ENCODE data around the gene SMIM36. TPM values are rescaled to one million over a fixed set of nuclear protein-coding genes. Genes with fewer than 3 reads are reported as not detected.
"Not testable (repeated sequence)": the region's sequence is repeated elsewhere in the genome, so short reads cannot be mapped to it uniquely, and the experiment has no call there.

SMIM36 gene
- total RNA-seq, 1 donor from 2014 or later: not detected

DNA sequence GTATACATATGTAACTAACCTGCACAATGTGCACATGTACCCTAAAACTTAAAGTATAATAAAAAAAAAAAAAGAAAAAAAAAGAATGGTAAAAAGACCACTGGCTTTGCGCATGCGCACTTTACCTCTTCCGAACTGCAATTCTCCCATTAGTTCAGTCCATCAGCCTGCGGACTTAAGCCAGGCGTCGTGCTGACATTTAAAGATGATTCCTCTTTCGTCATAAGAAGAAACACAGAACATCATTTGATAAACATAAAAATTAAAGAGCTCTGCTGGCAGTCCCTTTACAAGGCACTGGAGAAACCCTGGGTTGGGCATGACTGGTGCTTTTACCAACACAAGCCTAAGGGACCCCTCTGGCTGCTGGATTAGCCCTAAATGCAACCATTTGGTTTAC is 3.6 kb downstream of the SMIM36 start:
- not testable (repeated sequence) for DNase-seq (ENCODE audit: low read depth)

DNA sequence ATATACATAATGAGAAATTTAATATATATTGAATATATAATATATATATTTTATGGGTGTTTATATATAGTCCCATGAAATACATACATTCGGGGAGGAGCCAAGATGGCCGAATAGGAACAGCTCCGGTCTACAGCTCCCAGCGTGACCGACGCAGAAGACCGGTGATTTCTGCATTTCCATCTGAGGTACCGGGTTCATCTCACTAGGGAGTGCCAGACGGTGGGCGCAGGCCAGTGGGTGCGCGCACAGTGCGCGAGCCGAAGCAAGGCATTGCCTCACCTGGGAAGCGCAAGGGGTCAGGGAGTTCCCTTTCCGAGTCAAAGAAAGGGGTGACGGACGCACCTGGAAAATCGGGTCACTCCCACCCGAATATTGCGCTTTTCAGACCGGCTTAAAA is 9.6 kb downstream of the SMIM36 start:
- not testable (repeated sequence) for DNase-seq (ENCODE audit: low read depth)

DNA sequence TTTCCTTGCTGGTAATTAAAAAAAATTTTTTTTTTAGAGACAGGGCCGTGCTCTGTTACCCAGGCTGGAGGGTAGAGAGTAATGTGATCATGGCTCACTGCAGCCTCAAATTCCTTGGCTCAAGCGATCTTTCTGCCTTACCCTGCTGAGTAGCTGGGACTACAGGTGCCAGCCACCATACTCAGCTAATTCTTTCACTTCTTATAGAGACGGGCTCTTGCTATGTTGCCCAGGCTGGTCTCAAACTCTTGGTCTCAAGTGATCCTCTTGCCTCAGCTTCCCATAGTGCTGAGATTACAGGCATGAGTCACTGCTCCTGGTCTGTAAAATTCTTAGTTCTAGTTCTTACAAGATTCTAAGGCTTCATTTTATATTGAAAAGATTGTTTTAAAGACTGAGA is 11.1 kb downstream of the SMIM36 start:
- peak; percentile 14 for DNase-seq (ENCODE audit: low read depth)

- no peak for DNase-seq (ENCODE audit: low read depth)
These were observed 15.0 kb downstream of the SMIM36 start for GRCh38 chr17:55496094-55496881.

DNA sequence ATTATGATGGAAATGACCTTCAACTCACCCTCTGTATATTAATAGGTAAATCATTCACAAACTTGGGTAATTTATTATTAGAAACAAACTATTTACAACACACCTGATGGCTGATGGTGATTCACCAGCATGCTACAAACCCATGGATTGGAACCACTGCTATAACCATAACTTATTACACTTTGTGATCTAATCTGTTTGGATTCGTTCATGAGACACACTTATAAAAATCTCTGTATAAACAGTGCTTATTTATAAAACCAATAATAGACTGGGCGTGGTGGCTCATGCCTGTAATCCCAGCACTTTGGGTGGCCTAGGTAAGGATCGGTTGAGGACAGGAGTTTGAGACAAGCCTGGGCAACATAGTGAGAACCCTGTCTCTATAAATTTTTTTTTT is 16.0 kb downstream of the SMIM36 start:
- DNase-seq (ENCODE audit: low read depth): no peak

DNA sequence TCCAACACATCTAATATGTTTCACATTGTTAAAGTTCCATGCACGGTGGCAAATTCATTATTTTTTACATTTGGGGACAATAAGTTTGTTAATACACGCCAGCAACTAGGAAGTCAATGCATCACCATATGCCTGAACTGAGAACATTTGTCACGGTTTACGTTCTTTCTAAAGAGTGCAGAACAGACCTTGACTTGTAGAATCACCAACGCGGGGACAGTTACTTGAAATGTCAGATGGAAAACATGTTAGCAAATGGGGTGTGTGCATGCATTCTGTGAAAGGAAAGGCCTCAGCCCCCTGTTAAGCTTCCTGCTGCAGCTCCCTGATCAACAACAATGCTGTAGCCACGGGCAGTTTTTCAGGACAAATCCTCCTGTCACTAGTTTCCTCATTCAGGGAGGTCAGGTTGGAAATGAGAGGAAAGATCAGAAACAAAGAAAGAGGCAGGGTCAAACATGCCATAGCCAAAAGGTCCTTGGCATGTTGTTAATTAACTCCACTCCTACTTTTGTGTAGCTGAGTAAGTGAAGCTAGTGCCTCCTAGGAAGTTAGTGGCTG is 18.4 kb downstream of the SMIM36 start:
- no peak for DNase-seq (ENCODE audit: low read depth)

- DNase-seq (ENCODE audit: low read depth): no peak
These were observed 20.9 kb downstream of the SMIM36 start for GRCh38 chr17:55490376-55490775.

DNA sequence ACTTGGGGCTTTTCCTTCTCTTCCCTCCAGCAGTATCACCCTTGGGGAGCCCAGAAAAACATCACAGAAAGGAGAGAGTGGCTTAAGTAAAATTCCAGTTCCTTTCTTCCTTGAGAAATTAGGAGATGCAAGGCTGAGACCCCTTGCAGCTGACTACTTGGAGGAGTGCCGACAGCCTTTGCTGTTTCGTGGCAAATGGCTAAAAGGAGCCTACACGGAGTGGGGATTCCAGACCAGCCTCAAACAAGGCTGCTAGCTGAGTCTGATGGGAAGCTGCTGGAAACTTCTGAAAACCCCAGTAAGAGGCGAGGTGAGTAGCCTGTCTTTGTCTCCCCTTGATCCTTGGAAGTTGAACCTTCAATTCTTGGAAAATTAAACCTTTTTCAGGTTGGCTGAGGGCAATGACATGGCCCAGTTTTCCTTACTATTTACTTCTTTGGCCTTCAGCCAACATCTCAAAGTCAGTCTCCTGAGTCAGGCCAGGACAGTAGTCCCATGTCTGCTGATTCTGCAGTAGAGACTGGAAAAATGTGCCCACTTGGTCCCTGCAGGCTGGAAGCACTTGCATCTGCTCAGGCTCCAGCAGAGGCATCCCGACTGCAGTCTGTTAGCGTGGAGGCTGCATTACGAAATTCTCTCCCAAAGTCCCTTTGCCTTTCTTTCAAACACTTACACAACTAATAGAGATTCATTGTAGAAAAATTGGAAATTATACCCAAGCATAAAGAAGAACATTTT is 23.4 kb downstream of the SMIM36 start:
- DNase-seq (ENCODE audit: low read depth): no peak

- no peak for DNase-seq (ENCODE audit: low read depth)
These were observed 26.7 kb downstream of the SMIM36 start for GRCh38 chr17:55484575-55484974.

DNA sequence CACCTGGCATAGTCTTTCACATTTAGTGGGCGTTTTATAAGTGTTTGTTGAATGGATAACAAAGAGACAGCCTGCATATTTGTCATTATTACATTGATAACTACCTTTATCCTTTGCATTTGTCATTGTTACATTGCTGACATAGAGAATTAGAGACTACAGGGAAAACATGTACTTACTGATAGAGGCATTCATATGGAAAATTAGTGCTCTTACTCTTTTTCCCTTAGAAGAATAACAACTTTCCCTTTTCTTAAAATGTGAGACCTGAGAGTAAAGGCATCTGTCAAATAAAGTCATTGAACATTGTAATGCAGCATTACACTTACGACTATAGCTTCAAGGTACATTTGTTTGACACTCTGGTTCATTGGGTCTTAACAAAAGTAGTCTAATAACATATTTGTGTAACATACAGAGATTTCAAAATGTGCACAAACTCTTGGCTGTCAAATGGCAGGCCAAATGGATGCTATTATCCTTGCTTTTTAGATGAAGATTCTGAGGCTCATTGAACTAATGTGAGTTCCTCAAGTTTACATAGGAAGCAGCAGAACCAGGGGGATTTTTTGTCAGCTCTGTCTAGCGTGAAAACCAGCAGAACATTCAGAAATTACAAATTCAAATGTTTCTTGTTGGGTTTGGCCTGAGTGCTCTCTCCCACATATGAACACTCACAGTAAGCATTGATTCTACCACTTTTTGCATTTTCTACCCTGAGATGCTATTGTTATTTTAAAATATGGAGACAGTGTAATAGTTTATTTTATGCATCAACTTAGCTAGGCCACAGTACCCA is 28.5 kb downstream of the SMIM36 start:
- no peak for DNase-seq (ENCODE audit: low read depth)

DNA sequence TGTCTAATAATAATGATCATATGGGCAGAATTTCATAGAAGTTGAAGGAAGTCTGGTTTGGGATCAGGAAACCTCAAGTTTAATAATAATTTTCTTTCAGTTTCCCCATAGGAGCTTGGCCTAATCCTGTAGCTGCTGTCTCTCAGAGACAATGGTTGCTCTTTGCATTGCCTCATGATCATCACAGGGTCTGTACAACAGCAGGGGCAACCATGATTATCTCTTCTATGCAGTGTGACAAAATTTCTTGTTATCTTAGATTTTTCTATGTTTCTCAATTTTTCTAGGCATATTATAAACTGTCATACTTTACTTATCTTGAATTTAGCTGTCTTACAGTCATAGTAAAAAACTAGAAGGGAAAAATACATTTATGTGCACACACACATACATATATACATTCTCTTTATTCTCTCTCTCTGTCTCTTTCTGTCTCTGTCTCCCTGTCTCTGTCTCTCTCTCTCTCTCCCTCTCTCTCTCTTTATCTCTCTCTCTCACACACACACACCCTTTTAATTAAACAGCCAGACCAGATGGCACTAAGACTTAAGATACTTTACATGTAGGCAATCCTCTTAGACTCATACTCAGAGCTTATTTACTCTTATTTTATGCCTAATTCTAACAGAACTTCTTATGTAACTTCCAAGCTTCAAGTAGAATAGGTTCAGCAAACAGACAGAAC is 30.5 kb downstream of the SMIM36 start:
- DNase-seq (ENCODE audit: low read depth): no peak

DNA sequence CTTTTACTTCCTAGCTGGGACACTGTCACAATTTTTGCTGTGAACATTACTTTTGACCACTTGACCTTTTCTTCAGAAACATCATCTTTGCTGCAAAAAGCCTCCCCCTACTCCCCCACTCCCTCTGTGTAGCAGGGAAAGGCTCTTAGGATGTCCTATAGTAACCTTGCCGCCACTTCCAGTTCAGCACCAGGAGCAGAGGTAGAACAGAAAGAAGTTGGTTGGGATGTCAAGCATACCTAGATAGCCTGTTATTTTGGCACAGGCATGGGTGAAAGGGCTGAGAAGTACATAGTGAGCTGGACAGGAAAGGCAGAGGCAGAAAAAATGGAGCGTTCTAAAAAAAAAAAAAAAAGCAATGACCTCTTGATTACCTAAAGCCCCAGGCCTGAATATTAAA is 31.3 kb downstream of the SMIM36 start:
- DNase-seq (ENCODE audit: low read depth): no peak

DNA sequence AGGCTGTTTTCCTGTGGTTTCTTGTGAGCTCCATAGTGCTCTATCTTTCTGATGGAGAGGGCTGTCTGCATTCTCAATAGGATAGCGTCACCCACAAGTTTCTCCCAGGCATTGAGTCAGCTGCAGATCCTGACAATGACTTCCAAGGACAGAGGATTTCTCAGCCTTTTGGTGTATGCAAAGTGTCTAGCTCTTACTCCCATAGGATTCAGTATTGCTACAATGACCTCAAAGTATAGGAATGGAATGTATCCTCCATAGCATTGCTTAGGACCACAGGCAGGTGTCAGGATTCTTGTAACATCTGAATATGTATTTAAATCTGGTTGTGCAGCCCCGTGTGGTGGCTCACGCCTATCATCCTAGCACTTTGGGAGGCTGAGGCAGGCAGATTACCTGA is 32.3 kb downstream of the SMIM36 start:
- DNase-seq (ENCODE audit: low read depth): no peak

- no peak for DNase-seq (ENCODE audit: low read depth)
These were observed 44.6 kb downstream of the SMIM36 start for GRCh38 chr17:55466671-55467070.

DNA sequence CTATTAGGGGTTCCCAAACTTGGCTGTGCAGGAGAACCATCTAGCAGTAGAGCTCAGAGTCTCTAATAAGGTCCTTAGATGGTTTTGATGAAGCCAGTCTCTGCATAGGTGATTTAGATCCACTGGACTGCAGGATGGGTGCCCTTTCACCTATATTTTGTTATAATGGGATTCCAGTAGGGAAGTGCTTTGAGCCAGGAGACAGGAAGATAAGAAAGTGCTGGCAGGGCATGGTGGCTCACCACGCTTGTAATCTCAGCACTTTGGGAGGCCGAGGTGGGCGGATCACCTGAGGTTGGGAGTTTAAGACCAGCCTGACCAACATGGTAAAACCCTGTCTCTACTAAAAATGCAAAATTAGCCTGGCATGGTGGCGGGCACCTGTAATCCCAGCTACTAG is 45.5 kb downstream of the SMIM36 start:
- not testable (repeated sequence) for DNase-seq (ENCODE audit: low read depth)

- DNase-seq (ENCODE audit: low read depth): no peak
These were observed 47.7 kb downstream of the SMIM36 start for GRCh38 chr17:55463600-55463999.

DNA sequence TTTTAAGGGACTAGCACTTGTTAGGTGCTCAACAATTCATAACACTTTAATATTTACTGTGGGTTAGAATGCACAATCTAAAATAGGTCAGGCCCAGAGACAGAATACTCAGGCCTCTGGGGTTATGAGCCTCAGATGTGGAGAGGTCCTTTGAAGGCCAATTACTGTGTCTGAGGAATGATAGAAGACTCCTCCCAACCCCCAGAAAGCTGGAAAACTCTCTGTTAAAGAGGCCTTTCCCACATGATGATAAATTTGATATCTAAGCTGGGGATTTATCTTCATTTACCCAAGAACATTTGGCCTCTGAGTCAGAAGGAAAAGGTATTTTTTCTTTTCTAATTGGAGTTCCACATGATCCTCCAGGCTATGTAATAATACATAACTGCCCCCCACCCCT is 48.5 kb downstream of the SMIM36 start:
- no peak for DNase-seq (ENCODE audit: low read depth)

GRCh38 chr17:55462234-55462633 is 49.0 kb downstream of the SMIM36 start:
- no peak for DNase-seq (ENCODE audit: low read depth)

- no peak for DNase-seq (ENCODE audit: low read depth)
These were observed 52.3 kb downstream of the SMIM36 start for GRCh38 chr17:55458978-55459377.

DNA sequence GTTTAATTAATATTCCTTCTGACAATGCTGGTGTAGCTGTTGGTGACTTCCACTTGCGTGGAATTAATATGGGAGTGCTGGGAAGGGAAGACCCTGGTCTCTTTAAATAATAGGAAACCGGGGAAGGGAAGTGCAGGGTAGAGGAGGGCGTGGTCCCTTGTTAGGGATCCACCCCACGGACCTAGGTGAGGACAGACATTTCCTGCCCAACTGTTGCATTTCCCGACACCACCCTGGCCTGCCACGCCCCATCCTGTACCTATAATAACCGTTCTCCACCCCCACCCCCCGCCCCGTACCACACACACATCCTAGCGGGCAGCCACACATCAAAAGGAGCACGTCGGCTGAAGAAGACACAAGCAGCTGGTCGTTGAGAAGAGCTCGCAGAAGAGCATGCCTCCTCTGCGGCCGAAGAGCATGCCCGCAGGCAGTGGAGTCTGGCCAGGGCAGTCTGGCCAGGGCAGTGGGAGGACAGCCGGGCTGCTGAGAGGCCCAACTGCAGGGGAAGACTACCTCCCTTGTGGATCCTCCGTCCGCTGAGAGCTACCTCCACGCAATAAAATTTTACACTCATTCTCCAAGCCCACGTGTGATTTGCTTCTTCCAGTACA is 52.9 kb downstream of the SMIM36 start:
- no peak for DNase-seq (ENCODE audit: low read depth)
